ENCODE data around the gene F12. TPM values are rescaled to one million over a fixed set of nuclear protein-coding genes. Genes with fewer than 3 reads are reported as not detected.

F12 gene
- polyA plus RNA-seq, 3 donors: 0.42 to 2.0 TPM; not detected in 1

DNA sequence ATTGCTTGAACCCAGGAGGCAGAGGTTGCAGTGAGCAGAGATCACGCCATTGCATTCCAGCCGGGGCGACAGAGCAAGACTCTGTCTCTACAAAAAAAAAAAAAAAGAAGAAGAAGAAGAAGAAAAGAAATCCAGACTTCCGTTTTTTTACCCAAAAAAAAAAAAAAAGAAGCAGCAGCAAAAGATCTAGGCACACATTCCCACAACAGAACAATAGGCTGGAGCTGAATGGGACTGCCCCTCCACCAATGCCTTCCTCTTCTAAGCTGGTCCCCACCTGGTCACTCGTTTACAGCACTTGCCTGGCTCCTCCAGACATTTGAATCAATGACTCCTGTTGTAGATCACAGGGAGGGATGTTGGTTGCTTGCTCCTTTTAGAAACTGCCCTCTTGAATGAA lies 56.3 kb downstream of the F12 start:
- WGBS, 3 donors: 56 to 78% (median 68%) methylated on average over 3 to 5 of the region's 5 CpGs
- no peak overlapping the region for H3K27ac ChIP-seq (ENCODE audit: low read depth, low read length)

Other genes with a start within 250 kb of the F12 start
- gene RAB24, start 105.8 kb downstream of the F12 start, polyA plus RNA-seq: 10 to 100 TPM; 33.7 to 70.7 (median 59.7) TPM
- 100 to 1,000 TPM in 2 of 3 donors, 10 to 100 TPM in 1; 94.6 to 215 (median 185) TPM for gene PRELID1, start 105.8 kb downstream of the F12 start, polyA plus RNA-seq
- gene MXD3, start 97.7 kb downstream of the F12 start, polyA plus RNA-seq: 10 to 100 TPM in 2 of 3 donors, 1 to 10 TPM in 1; 5.4 to 11.1 (median 10.1) TPM
- gene LMAN2, start 57.9 kb downstream of the F12 start, polyA plus RNA-seq: 100 to 1,000 TPM; 100 to 227 (median 155) TPM
- gene RGS14, start 51.6 kb downstream of the F12 start, polyA plus RNA-seq: 10 to 100 TPM; 10.1 to 17.9 (median 15.9) TPM
- not detected for gene SLC34A1, start 25.1 kb downstream of the F12 start, polyA plus RNA-seq
- gene PFN3, start 8.9 kb downstream of the F12 start, polyA plus RNA-seq: not detected
- gene GRK6, start 17.1 kb upstream of the F12 start, polyA plus RNA-seq: 10 to 100 TPM; 10.8 to 21.5 (median 16.2) TPM
- 1 to 10 TPM in 2 of 3 donors, under 1 TPM in 1; 0.34 to 2.7 (median 1.9) TPM for gene PRR7, start 37.2 kb upstream of the F12 start, polyA plus RNA-seq
- gene DBN1, start 64.1 kb upstream of the F12 start, polyA plus RNA-seq: 10 to 100 TPM; 10.1 to 85.7 (median 45.1) TPM
- 100 to 1,000 TPM in 1 of 3 donors, 10 to 100 TPM in 2; 10.5 to 105 (median 54.0) TPM for gene PDLIM7, start 88.0 kb upstream of the F12 start, polyA plus RNA-seq
- gene DOK3, start 100.3 kb upstream of the F12 start, polyA plus RNA-seq: 10 to 100 TPM in 2 of 3 donors, 1 to 10 TPM in 1; 5.2 to 17.7 (median 15.1) TPM
- gene DDX41, start 107.4 kb upstream of the F12 start, polyA plus RNA-seq: 10 to 100 TPM; 45.8 to 77.4 (median 77.2) TPM
- 100 to 1,000 TPM in 1 of 3 donors, 10 to 100 TPM in 2; 61.5 to 201 (median 72.5) TPM for gene FAM193B, start 145.0 kb upstream of the F12 start, polyA plus RNA-seq
- 100 to 1,000 TPM in 2 of 3 donors, 10 to 100 TPM in 1; 67.5 to 185 (median 118) TPM for gene TMED9, start 182.6 kb upstream of the F12 start, polyA plus RNA-seq
- 10 to 100 TPM; 21.6 to 45.4 (median 23.8) TPM for gene B4GALT7, start 190.6 kb upstream of the F12 start, polyA plus RNA-seq